ENCODE data around the gene PTAFR.

Gene PTAFR

DNA sequence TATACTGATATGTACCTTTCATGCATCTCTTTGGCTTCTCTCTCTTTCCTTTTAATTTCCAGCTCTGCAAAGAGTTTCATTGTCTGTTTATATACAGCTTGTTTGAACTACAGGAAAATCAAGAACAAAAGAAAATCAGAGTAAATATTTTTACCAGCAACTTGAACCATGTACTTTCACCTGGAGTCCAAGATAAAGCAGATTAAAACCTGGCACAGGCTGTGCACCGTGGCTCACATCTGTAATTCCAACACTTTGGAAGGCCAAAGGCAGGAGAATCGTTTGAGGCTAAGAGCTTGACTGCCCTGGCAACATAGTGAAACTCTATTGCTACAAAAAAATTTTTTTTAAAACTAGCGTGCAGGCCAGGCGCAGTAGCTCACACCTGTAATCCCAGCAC lies 28.8 kb upstream of the PTAFR start:
- no peaks in the 10 kb centered on the region for H3K9me3 ChIP-seq (ENCODE audit: control insufficient read depth, low read length)
- H3K36me3 ChIP-seq (ENCODE audit: control insufficient read depth, insufficient read depth, low read length): no peaks in the 10 kb centered on the region
- H3K27ac ChIP-seq: no peak overlapping the region
- no peaks in the 10 kb centered on the region for H3K79me2 ChIP-seq
- no peaks in the 10 kb centered on the region for H3K27me3 ChIP-seq (ENCODE audit: control insufficient read depth, insufficient read depth, low read length)
- no peak overlapping the region for H3K9ac ChIP-seq
- H2AFZ ChIP-seq: no peak overlapping the region
- no peaks in the 10 kb centered on the region for H3K4me1 ChIP-seq
- TF ChIP-seq, protein P1, sequence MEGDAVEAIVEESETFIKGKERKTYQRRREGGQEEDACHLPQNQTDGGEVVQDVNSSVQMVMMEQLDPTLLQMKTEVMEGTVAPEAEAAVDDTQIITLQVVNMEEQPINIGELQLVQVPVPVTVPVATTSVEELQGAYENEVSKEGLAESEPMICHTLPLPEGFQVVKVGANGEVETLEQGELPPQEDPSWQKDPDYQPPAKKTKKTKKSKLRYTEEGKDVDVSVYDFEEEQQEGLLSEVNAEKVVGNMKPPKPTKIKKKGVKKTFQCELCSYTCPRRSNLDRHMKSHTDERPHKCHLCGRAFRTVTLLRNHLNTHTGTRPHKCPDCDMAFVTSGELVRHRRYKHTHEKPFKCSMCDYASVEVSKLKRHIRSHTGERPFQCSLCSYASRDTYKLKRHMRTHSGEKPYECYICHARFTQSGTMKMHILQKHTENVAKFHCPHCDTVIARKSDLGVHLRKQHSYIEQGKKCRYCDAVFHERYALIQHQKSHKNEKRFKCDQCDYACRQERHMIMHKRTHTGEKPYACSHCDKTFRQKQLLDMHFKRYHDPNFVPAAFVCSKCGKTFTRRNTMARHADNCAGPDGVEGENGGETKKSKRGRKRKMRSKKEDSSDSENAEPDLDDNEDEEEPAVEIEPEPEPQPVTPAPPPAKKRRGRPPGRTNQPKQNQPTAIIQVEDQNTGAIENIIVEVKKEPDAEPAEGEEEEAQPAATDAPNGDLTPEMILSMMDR (IDR thresholded peaks at IDR 0.05): no peak
- H3K4me3 ChIP-seq (ENCODE audit: low read depth, low read length): no peak overlapping the region
- no peak overlapping the region for H3K4me2 ChIP-seq (ENCODE audit: low read length)

DNA sequence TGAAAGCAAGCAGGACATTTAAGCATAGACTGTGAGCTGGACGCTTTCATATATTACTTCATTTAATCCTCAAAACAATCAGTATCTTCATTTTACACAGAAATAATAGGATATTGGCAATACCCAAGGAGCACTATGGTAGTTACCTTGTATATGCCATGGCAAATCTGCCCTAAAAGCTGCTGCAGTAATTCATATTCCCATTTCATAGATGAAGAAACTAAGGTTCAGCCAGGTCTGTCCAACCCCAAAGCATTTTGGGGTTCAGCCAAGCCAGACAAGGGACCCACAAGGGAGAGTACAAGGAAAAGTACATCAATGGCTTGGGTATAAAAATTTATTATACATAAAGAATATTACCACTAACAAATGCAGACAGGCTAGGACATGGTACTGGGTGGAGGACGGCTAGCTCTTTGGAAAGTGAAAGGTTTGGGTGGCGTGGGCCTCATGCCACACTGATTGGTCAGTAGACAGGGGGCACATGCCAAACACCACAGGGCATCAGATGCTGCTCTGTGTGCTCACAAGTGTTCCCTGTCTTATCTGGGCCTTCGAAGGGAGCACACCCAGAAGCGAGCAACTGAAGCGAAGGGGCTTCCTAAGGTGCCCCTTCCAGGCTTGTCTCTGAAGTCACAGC lies 23.9 kb upstream of the PTAFR start:
- Histone ChIP-seq H3K4me1 (no peaks in the 10 kb centered on the region), H3K79me2 (no peaks in the 10 kb centered on the region), H3K4me2 (ENCODE audit: low read length) (no peak overlapping the region), H3K9me3 (ENCODE audit: control insufficient read depth, low read length) (no peaks in the 10 kb centered on the region), H2AFZ (no peak overlapping the region), H3K9ac (no peak overlapping the region), H3K36me3 (ENCODE audit: control insufficient read depth, insufficient read depth, low read length) (no peaks in the 10 kb centered on the region), H3K27me3 (ENCODE audit: control insufficient read depth, insufficient read depth, low read length) (no peaks in the 10 kb centered on the region), H3K27ac (no peak overlapping the region), H3K4me3 (ENCODE audit: low read depth, low read length) (no peak overlapping the region)
- TF ChIP-seq, protein P1 (IDR thresholded peaks at IDR 0.05): no peak

DNA sequence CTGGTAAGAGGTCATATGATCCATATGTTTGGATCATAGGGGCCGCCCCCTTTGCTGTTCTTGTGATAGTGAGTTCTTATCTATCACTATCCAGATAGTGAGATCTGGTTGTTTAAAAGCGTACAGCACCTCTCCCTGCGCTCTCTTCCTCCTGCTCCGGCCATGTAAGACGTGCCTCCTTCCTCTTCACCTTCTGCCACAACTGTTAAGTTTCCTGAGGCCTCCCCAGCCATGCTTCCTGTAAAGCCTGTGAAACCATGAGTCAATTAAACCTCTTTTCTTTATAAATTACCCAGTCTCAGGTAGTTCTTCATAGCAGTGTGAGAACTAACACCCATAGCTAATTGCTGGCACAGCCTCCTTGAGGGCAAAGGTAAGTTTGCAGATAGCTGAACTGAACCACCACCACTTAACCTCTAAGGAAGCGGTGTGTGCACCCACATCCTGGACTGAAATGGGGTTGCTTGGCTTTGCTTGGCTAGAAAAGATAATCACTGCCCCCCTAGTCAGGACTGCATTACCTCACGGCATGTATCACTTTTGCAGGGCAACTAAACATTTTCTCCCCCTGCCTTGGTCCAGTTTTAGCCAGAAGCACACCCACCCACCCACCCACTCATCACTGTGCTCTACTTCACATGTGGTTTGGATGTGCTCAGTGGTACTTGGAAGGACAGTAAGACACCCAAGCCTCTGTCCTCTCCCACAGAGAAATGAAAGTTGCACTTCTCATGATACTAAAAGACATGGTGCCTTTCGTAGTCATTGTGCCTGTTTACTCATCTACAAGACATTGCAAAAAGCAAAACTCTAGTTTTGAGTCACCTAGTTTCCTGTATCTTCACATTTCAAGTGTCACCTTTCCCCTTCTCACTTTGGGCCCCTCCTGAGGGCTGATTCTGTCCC lies 23.1 kb upstream of the PTAFR start:
- H3K4me2 ChIP-seq (ENCODE audit: low read length): no peak overlapping the region
- no peaks in the 10 kb centered on the region for H3K79me2 ChIP-seq
- no peaks in the 10 kb centered on the region for H3K27me3 ChIP-seq (ENCODE audit: control insufficient read depth, insufficient read depth, low read length)
- no peaks in the 10 kb centered on the region for H3K9me3 ChIP-seq (ENCODE audit: control insufficient read depth, low read length)
- H2AFZ ChIP-seq: no peak overlapping the region
- TF ChIP-seq, protein P1 (IDR thresholded peaks at IDR 0.05): no peak
- no peaks in the 10 kb centered on the region for H3K4me1 ChIP-seq
- no peak overlapping the region for H3K9ac ChIP-seq
- H3K36me3 ChIP-seq (ENCODE audit: control insufficient read depth, insufficient read depth, low read length): no peaks in the 10 kb centered on the region
- H3K4me3 ChIP-seq (ENCODE audit: low read depth, low read length): no peak overlapping the region
- H3K27ac ChIP-seq: no peak overlapping the region

DNA sequence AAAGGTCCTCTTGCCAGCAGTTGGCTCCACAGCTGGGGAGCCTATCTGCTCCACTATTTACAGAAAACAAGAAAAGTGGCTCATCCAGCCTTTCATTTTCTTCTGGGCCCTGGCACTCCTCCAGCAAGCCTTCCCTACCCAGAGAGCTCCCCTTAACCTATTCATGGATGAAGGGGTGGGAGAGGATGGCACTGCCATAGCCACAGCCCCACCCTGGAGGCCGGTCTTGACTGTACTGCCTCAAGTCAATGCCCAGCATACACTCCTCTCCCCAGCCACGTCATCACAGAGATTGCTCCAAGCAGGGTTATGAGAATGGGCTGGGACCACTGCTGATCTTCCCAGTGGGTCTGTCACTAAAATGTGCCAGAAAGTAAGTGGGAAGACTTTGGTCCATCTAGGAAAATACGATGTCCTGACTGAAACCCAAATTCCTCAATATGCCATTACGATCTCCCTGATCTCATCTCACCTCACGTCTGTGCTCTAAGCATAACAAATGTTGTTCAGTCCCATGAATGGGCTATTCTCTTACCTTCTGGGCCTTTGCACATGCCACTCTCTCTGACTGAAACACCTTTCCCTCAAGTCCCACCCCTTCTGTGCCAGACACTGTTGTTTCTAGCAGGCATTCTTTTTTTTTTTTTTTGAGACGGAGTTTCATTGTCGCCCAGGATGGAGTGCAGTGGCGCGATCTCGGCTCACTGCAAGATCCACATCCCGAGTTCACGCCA lies 21.4 kb upstream of the PTAFR start:
- H3K36me3 ChIP-seq (ENCODE audit: control insufficient read depth, insufficient read depth, low read length): no peaks in the 10 kb centered on the region
- H3K79me2 ChIP-seq: no peaks in the 10 kb centered on the region
- no peaks in the 10 kb centered on the region for H3K27me3 ChIP-seq (ENCODE audit: control insufficient read depth, insufficient read depth, low read length)
- H3K9me3 ChIP-seq (ENCODE audit: control insufficient read depth, low read length): no peaks in the 10 kb centered on the region
- no peak overlapping the region for H3K27ac ChIP-seq
- no peak overlapping the region for H2AFZ ChIP-seq
- TF ChIP-seq, protein P1 (IDR thresholded peaks at IDR 0.05): no peak
- no peak overlapping the region for H3K4me3 ChIP-seq (ENCODE audit: low read depth, low read length)
- H3K4me2 ChIP-seq (ENCODE audit: low read length): no peak overlapping the region
- H3K4me1 ChIP-seq: no peaks in the 10 kb centered on the region
- H3K9ac ChIP-seq: no peak overlapping the region
